ENCODE measurements around the gene NISCH. TPM values are rescaled to one million over a fixed set of nuclear protein-coding genes. Genes with fewer than 3 reads are reported as not detected.

Gene NISCH
- total RNA-seq, 3 donors from 2014 or later (not counting 1 experiment from before 2014, with no cell fraction given): 162 to 191 (median 175) TPM

DNA sequence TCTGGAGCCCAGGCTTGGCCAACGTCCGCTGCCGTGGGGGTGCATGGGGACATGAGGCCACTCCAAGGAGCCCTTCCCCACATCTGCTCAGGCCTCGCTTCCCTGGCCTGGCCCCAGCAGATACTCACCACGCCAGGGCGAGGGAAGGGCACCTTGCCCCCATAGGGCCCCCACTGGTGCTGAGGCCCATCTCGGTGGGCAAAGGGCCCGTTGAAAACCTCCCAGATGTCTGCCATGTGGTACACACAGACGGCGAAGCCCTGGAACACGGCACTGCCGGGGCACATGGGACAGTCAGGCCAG lies 15.2 kb upstream of the NISCH start:
- WGBS (ENCODE audit: insufficient coverage): 95% methylated on average over 12 of the region's 12 CpGs
- Mint-ChIP-seq H3K4me1 (no peaks in the 10 kb centered on the region), H3K9me3 (no peaks in the 10 kb centered on the region), H3K4me3 (no peak overlapping the region), H3K27me3 (ENCODE audit: low read depth in 2 of 2) (no peaks in the 10 kb centered on the region), H3K27ac (no peak overlapping the region), H3K36me3 (no peaks in the 10 kb centered on the region)
- Histone ChIP-seq H3K9me3 (ENCODE audit: control insufficient read depth, insufficient read depth, low read length) (no peaks in the 10 kb centered on the region), H3K4me3 (ENCODE audit: low read length) (no peak overlapping the region), H3K27ac (ENCODE audit: low read length) (no peak overlapping the region), H3K4me1 (ENCODE audit: control insufficient read depth, insufficient read depth, low read length) (peaks cover 6% of the 10 kb centered on the region), H3K36me3 (ENCODE audit: control insufficient read depth, insufficient read depth, low read length) (no peaks in the 10 kb centered on the region), H3K27me3 (ENCODE audit: control insufficient read depth, insufficient read depth, low read length) (no peaks in the 10 kb centered on the region)
- TF ChIP-seq, protein P1, sequence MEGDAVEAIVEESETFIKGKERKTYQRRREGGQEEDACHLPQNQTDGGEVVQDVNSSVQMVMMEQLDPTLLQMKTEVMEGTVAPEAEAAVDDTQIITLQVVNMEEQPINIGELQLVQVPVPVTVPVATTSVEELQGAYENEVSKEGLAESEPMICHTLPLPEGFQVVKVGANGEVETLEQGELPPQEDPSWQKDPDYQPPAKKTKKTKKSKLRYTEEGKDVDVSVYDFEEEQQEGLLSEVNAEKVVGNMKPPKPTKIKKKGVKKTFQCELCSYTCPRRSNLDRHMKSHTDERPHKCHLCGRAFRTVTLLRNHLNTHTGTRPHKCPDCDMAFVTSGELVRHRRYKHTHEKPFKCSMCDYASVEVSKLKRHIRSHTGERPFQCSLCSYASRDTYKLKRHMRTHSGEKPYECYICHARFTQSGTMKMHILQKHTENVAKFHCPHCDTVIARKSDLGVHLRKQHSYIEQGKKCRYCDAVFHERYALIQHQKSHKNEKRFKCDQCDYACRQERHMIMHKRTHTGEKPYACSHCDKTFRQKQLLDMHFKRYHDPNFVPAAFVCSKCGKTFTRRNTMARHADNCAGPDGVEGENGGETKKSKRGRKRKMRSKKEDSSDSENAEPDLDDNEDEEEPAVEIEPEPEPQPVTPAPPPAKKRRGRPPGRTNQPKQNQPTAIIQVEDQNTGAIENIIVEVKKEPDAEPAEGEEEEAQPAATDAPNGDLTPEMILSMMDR (IDR thresholded peaks at IDR 0.05): no peak
- ATAC-seq (no peak), DNase-seq (no peak)
- intact Hi-C loops (cut with micrococcal nuclease): no loop called here

DNA sequence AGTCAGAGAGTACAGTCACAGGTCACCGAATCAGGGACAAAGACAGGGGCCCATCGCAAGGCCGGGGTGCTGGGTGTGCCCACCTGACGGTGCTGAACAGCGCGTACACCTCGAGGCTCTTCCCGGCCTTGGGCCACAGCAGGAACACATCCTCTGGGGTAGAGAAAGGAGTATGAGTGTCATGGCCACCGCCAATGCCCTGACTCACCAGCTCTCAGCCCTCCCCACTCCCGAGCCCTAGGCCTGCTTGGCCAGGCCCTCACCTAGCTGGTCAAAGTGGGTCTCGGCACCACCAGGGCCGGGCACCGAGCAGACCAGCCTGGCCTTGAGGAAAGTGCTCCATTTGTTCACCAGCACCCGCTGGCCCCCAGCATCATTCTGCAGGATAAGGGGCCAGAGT lies 14.7 kb upstream of the NISCH start:
- Histone ChIP-seq H3K4me3 (ENCODE audit: low read length) (no peak overlapping the region), H3K4me1 (ENCODE audit: control insufficient read depth, insufficient read depth, low read length) (peaks cover 7% of the 10 kb centered on the region), H3K36me3 (ENCODE audit: control insufficient read depth, insufficient read depth, low read length) (no peaks in the 10 kb centered on the region), H3K27me3 (ENCODE audit: control insufficient read depth, insufficient read depth, low read length) (no peaks in the 10 kb centered on the region), H3K27ac (ENCODE audit: low read length) (no peak overlapping the region), H3K9me3 (ENCODE audit: control insufficient read depth, insufficient read depth, low read length) (no peaks in the 10 kb centered on the region)
- Mint-ChIP-seq H3K9me3 (no peaks in the 10 kb centered on the region), H3K27ac (no peak overlapping the region), H3K4me3 (no peak overlapping the region), H3K4me1 (no peaks in the 10 kb centered on the region), H3K36me3 (no peaks in the 10 kb centered on the region), H3K27me3 (ENCODE audit: low read depth in 2 of 2) (no peaks in the 10 kb centered on the region)
- 94% methylated on average over 14 of the region's 14 CpGs for WGBS (ENCODE audit: insufficient coverage)
- no peak for DNase-seq
- intact Hi-C loops (cut with micrococcal nuclease): no loop called here
- no peak for ATAC-seq
- TF ChIP-seq, protein P1 (IDR thresholded peaks at IDR 0.05): no peak

DNA sequence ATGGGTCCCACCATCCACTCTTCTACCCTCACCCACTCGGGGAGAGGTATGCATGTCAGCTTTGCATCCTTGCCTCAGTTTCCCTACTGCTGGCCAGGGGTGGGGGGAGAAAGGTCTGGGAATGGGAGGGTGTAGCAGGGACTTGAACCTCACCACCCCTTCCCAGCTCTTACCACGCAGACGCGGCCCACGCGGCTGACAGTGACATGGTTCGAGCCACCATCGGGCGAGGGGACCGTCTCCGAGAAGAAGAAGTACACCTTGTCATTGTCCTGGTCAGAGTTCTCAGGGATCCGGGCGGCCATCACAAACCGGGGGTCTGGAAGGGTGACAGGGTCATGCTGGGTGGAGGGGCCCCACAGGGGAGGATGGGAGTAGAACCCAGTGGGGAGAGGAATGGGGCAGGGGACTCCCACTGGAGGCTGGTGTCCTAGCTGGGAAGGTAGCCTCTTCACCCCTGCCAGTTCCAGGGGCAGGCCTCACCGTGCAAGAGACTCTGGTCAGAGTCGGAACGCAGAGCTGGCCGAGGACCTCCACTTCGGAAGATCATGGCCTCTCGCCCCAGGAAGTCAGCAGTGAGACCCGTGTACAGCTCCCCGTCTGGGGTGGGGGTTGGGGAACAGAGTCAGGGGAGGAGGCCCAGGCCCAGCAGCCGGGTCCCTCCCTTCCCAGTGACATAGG lies 14.2 kb upstream of the NISCH start:
- 93% methylated on average over 22 of the region's 23 CpGs for WGBS (ENCODE audit: insufficient coverage)
- Histone ChIP-seq H3K27ac (ENCODE audit: low read length) (no peak overlapping the region), H3K36me3 (ENCODE audit: control insufficient read depth, insufficient read depth, low read length) (no peaks in the 10 kb centered on the region), H3K27me3 (ENCODE audit: control insufficient read depth, insufficient read depth, low read length) (no peaks in the 10 kb centered on the region), H3K4me3 (ENCODE audit: low read length) (no peak overlapping the region), H3K9me3 (ENCODE audit: control insufficient read depth, insufficient read depth, low read length) (no peaks in the 10 kb centered on the region), H3K4me1 (ENCODE audit: control insufficient read depth, insufficient read depth, low read length) (peaks cover 7% of the 10 kb centered on the region)
- H3K27me3 Mint-ChIP-seq (ENCODE audit: low read depth in 2 of 2): no peaks in the 10 kb centered on the region
- intact Hi-C loops (cut with micrococcal nuclease): no loop called here
- H3K9me3 Mint-ChIP-seq: no peaks in the 10 kb centered on the region
- ATAC-seq (no peak), DNase-seq (no peak)
- no peaks in the 10 kb centered on the region for H3K4me1 Mint-ChIP-seq
- H3K36me3 Mint-ChIP-seq: no peaks in the 10 kb centered on the region
- H3K4me3 Mint-ChIP-seq: no peak overlapping the region
- TF ChIP-seq, protein P1 (IDR thresholded peaks at IDR 0.05): no peak
- H3K27ac Mint-ChIP-seq: no peak overlapping the region

DNA sequence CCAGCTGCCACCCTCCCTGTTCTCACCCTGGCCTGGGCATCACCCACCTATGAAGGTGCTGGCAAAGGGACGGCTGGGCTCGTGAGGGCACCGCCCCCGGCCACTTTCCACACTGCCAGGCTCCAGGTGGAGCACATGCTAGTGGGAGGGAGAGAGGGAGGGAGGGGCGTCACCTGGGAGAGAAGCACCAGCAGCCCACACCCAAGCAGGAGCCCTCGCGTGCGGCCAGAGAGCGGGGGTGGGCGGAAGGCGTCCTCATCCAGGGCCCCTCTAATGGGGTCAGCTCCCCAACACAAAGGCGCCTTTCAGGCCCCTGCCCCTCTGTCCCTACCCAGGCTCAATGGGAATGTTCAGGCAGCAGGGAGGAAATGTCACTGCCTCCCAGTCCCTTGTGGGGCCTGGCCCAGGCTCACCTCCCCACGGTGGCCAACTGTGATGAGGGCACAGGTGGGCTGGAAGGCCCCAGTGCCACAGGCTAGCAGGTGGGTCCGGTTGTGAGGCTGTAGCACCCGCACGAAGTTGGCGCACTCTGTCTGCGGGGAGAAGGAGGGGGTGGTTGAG lies 13.6 kb upstream of the NISCH start:
- DNase-seq (no peak), ATAC-seq (no peak)
- Histone ChIP-seq H3K9me3 (ENCODE audit: control insufficient read depth, insufficient read depth, low read length) (no peaks in the 10 kb centered on the region), H3K4me1 (ENCODE audit: control insufficient read depth, insufficient read depth, low read length) (peaks cover 9% of the 10 kb centered on the region), H3K27me3 (ENCODE audit: control insufficient read depth, insufficient read depth, low read length) (no peaks in the 10 kb centered on the region), H3K27ac (ENCODE audit: low read length) (no peak overlapping the region), H3K36me3 (ENCODE audit: control insufficient read depth, insufficient read depth, low read length) (no peaks in the 10 kb centered on the region), H3K4me3 (ENCODE audit: low read length) (no peak overlapping the region)
- Mint-ChIP-seq H3K36me3 (no peaks in the 10 kb centered on the region), H3K27ac (no peak overlapping the region), H3K4me1 (peaks cover 2% of the 10 kb centered on the region in 2 donors), H3K4me3 (no peak overlapping the region), H3K9me3 (no peaks in the 10 kb centered on the region), H3K27me3 (ENCODE audit: low read depth in 2 of 2) (no peaks in the 10 kb centered on the region)
- WGBS (ENCODE audit: insufficient coverage): 94% methylated on average over 17 of the region's 18 CpGs
- TF ChIP-seq, protein P1 (IDR thresholded peaks at IDR 0.05): no peak
- intact Hi-C loops (cut with micrococcal nuclease): no loop called here

All from natural killer cell (primary cell).